ENCODE data around the gene AGRN. TPM values are rescaled to one million over a fixed set of nuclear protein-coding genes. Genes with fewer than 3 reads are reported as not detected.

The AGRN gene
- total and polyA plus RNA-seq, 2 of the 4 experiments (the other 2 are of a cell fraction): 8.1 to 115 TPM

GRCh38 chr1:1082239-1082775 lies 62.4 kb downstream of the AGRN start:
- peaks cover 11% of the 10 kb centered on the region for H3K4me1 ChIP-seq (ENCODE audit: control insufficient read depth, insufficient read depth, low read length)
- H4K5ac ChIP-seq (ENCODE audit: low read depth, low read length): no peak overlapping the region
- dilution Hi-C loops (cut with HindIII; ENCODE audit: low sequenced_read_pairs, unreplicated experiment): no loop called here
- H4K8ac ChIP-seq (ENCODE audit: low read depth in 2 of 2, low read length in 2 of 2): no peak overlapping the region
- H3K4ac ChIP-seq (ENCODE audit: low read depth, low read length): no peak overlapping the region
- WGBS, 2 experiments (ENCODE audit: extremely low coverage in 2 of 2, insufficient read length in 1 of 2): 95% methylated on average over 14 of the region's 27 CpGs; no CpG with 5 or more reads in 1 of the 2 experiments
- H3K23ac ChIP-seq (ENCODE audit: low read depth, low read length): no peak overlapping the region
- no peaks in the 10 kb centered on the region for H3K79me1 ChIP-seq (ENCODE audit: low read depth in 1 of 2, low read length in 2 of 2)
- ATAC-seq (ENCODE audit: low read depth) (no peak), DNase-seq (no peak)
- H2BK120ac ChIP-seq (ENCODE audit: low read depth, low read length): no peak overlapping the region
- peaks cover 4% of the 10 kb centered on the region for H3K36me3 ChIP-seq (ENCODE audit: control insufficient read depth, insufficient read depth, low read length)
- intact Hi-C loops (cut with micrococcal nuclease): no loop called here
- no TSS peak for BruUV-seq (replicated peaks)
- no peak overlapping the region for H3K4me2 ChIP-seq (ENCODE audit: low read depth, low read length)
- H2AFZ ChIP-seq (replicated peaks; ENCODE audit: low read length, poor library complexity): no peak overlapping the region
- no peak overlapping the region for H2AK5ac ChIP-seq (ENCODE audit: low read depth, low read length)
- H4K91ac ChIP-seq (ENCODE audit: insufficient read depth, low read depth, low read length): no peak overlapping the region
- H3K27ac ChIP-seq (ENCODE audit: insufficient read depth, low read length): no peak overlapping the region
- ChIA-PET POLR2A (ENCODE audit: unreplicated experiment) (no interaction called here), CTCF (no interaction called here)
- H3K27me3 ChIP-seq (ENCODE audit: control insufficient read depth, insufficient read depth, low read length): no peaks in the 10 kb centered on the region
- H3K4me3 ChIP-seq (ENCODE audit: insufficient read depth, low read depth, low read length): no peak overlapping the region
- no peak overlapping the region for H3K9ac ChIP-seq (ENCODE audit: low read depth, low read length)
- in situ Hi-C loops (cut with MboI; ENCODE audit: low sequenced_read_pairs): no loop called here
- H4K20me1 ChIP-seq (ENCODE audit: insufficient read depth, low read length): peaks cover 3% of the 10 kb centered on the region
- TF ChIP-seq POLR2A (IDR thresholded peaks at IDR 0.05; ENCODE audit: low read depth, low read length) (no peak), RAD21 (IDR thresholded peaks at IDR 0.05; ENCODE audit: low read length) (no peak), RFX5 (IDR thresholded peaks at IDR 0.05; ENCODE audit: low read depth, low read length) (no peak), FOS (IDR thresholded peaks at IDR 0.05; ENCODE audit: low read depth, low read length) (no peak), MXI1 (IDR thresholded peaks at IDR 0.05; ENCODE audit: borderline replicate concordance, low read depth, low read length) (no peak), CTCF (conservative IDR thresholded peaks at IDR 0.05; ENCODE audit: low read depth, low read length) (no peak), SMC3 (IDR thresholded peaks at IDR 0.05; ENCODE audit: low read depth, low read length) (no peak)
- no peak overlapping the region for H3K56ac ChIP-seq (ENCODE audit: extremely low read depth, insufficient read depth, low read length)
- H2BK5ac ChIP-seq (ENCODE audit: low read depth, low read length, poor library complexity, severe bottlenecking): no peak overlapping the region
- H3K9me1 ChIP-seq (ENCODE audit: insufficient read depth, low read length): no peaks in the 10 kb centered on the region
- no peak overlapping the region for H3K14ac ChIP-seq (replicated peaks; ENCODE audit: low read depth, low read length)
- H3K9me3 ChIP-seq (ENCODE audit: control insufficient read depth, insufficient read depth, low read length): no peaks in the 10 kb centered on the region
- no peak overlapping the region for H3K18ac ChIP-seq (ENCODE audit: low read depth, low read length)
- H2BK15ac ChIP-seq (ENCODE audit: low read depth, low read length): no peak overlapping the region
- H2BK20ac ChIP-seq (ENCODE audit: low read depth, low read length): no peak overlapping the region
- H2AK9ac ChIP-seq (replicated peaks; ENCODE audit: low read depth, low read length, poor library complexity): no peak overlapping the region

Measured in IMR-90 (cell line).